ENCODE measurements around the gene BRIX1.

- TF ChIP-seq ZNF274 (IDR thresholded peaks at IDR 0.05; ENCODE audit: low read depth, low read length) (no peak), JUND (IDR thresholded peaks at IDR 0.05) (no peak), EZH2phosphoT487 (IDR thresholded peaks at IDR 0.05; ENCODE audit: borderline replicate concordance) (no peak), POLR2AphosphoS5 (IDR thresholded peaks at IDR 0.05; ENCODE audit: low read depth, low read length) (no peak), SIN3A (IDR thresholded peaks at IDR 0.05; ENCODE audit: low read depth) (no peak), POLR2A (IDR thresholded peaks at IDR 0.05; ENCODE audit: borderline replicate concordance, extremely low read depth, insufficient read depth, insufficient read length) (no peak)
- TF ChIP-seq, protein P1, sequence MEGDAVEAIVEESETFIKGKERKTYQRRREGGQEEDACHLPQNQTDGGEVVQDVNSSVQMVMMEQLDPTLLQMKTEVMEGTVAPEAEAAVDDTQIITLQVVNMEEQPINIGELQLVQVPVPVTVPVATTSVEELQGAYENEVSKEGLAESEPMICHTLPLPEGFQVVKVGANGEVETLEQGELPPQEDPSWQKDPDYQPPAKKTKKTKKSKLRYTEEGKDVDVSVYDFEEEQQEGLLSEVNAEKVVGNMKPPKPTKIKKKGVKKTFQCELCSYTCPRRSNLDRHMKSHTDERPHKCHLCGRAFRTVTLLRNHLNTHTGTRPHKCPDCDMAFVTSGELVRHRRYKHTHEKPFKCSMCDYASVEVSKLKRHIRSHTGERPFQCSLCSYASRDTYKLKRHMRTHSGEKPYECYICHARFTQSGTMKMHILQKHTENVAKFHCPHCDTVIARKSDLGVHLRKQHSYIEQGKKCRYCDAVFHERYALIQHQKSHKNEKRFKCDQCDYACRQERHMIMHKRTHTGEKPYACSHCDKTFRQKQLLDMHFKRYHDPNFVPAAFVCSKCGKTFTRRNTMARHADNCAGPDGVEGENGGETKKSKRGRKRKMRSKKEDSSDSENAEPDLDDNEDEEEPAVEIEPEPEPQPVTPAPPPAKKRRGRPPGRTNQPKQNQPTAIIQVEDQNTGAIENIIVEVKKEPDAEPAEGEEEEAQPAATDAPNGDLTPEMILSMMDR (IDR thresholded peaks at IDR 0.05 in 2 of 3, conservative IDR thresholded peaks at IDR 0.05 in 1 of 3; ENCODE audit: borderline replicate concordance in 1 of 3, insufficient read depth in 1 of 3, low read depth in 2 of 3, low read length in 2 of 3), result no peak
- TF ChIP-seq, protein P2, sequence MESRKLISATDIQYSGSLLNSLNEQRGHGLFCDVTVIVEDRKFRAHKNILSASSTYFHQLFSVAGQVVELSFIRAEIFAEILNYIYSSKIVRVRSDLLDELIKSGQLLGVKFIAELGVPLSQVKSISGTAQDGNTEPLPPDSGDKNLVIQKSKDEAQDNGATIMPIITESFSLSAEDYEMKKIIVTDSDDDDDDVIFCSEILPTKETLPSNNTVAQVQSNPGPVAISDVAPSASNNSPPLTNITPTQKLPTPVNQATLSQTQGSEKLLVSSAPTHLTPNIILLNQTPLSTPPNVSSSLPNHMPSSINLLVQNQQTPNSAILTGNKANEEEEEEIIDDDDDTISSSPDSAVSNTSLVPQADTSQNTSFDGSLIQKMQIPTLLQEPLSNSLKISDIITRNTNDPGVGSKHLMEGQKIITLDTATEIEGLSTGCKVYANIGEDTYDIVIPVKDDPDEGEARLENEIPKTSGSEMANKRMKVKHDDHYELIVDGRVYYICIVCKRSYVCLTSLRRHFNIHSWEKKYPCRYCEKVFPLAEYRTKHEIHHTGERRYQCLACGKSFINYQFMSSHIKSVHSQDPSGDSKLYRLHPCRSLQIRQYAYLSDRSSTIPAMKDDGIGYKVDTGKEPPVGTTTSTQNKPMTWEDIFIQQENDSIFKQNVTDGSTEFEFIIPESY (IDR thresholded peaks at IDR 0.05; ENCODE audit: extremely low read depth, insufficient replicate concordance, low read length), result no peak
Measured at GRCh38 chr5:34924462-34924765, 8.9 kb downstream of the BRIX1 start.

All from HCT116 (cell line).